Measurements from ENCODE around the gene RBM33. TPM values are rescaled to one million over a fixed set of nuclear protein-coding genes. Genes with fewer than 3 reads are reported as not detected.

RBM33 gene
- total and polyA plus RNA-seq, 2 experiments from 2014 or later, result 10.5 to 36.0 TPM

DNA sequence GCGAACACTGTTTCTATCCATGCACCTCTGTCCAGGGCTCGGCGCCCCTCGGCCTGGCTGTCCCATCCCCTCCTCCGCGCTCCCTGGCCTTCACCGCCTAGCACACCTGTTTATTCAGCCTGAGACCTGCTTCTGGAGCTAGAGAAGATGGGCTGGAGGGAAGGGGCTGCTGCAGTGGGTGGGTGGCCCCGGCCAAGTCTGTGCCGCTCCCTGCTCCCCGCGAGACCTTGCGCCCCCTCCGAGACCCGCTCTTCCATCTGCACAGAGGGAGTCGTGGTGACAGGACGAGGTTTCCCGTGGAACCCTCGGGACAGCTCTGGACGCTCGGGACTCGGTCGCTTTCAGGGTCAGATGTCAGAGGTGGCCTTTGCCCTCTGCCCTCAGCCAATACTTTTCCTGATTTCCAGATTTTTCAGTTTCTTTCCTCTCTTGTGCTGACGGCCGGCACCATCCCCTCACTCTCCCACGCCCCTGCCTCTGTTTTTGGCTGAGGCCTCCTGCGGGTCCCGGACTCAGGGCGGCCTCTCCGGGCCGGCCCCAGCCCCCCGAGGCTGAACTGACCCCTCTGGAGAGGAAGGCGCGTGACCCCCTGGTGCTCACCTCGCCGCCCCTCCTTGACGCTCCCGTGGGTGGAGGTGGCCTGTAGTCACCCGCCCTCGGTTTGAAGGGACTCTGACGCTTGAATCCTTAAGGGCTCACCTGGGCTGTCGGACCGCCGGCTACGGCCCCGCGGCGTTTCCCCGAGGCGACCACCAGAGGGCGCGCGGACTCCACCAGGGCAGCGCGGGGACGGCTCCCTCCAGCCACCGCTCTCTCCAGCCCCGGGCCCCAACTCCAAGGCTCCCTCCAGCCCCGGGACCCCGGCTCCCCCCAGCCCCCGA, 152.2 kb downstream of the RBM33 start:
- H3K9me3 ChIP-seq (ENCODE audit: low read depth), result no peaks in the 10 kb centered on the region
- TF ChIP-seq EZH2 (IDR thresholded peaks at IDR 0.05; ENCODE audit: insufficient read depth, poor library complexity, severe bottlenecking), result no peak
- TF ChIP-seq EZH2phosphoT487 (IDR thresholded peaks at IDR 0.05; ENCODE audit: insufficient read depth, low read depth), result no peak
- H3K27me3 ChIP-seq (replicated peaks; ENCODE audit: insufficient read depth), result peaks cover 47% of the 10 kb centered on the region
- H3K4me1 ChIP-seq (ENCODE audit: insufficient read depth), result no peaks in the 10 kb centered on the region
- no peaks in the 10 kb centered on the region for H3K79me2 ChIP-seq (ENCODE audit: insufficient read depth)
- H4K20me1 ChIP-seq (ENCODE audit: insufficient read depth), result no peaks in the 10 kb centered on the region
- in situ Hi-C loops (cut with MboI), result loop anchor here (10.0 kb wide), 1 partner anchor 1028 kb away; no protein-coding TSS in a partner anchor
- DNase-seq, result peak; percentile 67
- WGBS, 2 experiments (ENCODE audit: low coverage in 1 of 2, low lambda C conversion rate in 2 of 2, missing lambda C conversion rate in 2 of 2), result 11 to 14% methylated on average over 40 to 60 of the region's 60 CpGs
- no peak overlapping the region for H3K4me3 ChIP-seq
- H3F3A ChIP-seq (ENCODE audit: insufficient read depth), result no peaks in the 10 kb centered on the region
- H3K4me2 ChIP-seq (ENCODE audit: unreplicated experiment), result no peak overlapping the region
- H3K27ac ChIP-seq, result no peak overlapping the region
- H3K9me2 ChIP-seq (ENCODE audit: insufficient read depth), result no peaks in the 10 kb centered on the region
- no peaks in the 10 kb centered on the region for H3K36me3 ChIP-seq (ENCODE audit: low read depth)
- no peak overlapping the region for H3K9ac ChIP-seq
- H2AFZ ChIP-seq, result no peak overlapping the region; the same call in 1 of the 2 replicates

DNA sequence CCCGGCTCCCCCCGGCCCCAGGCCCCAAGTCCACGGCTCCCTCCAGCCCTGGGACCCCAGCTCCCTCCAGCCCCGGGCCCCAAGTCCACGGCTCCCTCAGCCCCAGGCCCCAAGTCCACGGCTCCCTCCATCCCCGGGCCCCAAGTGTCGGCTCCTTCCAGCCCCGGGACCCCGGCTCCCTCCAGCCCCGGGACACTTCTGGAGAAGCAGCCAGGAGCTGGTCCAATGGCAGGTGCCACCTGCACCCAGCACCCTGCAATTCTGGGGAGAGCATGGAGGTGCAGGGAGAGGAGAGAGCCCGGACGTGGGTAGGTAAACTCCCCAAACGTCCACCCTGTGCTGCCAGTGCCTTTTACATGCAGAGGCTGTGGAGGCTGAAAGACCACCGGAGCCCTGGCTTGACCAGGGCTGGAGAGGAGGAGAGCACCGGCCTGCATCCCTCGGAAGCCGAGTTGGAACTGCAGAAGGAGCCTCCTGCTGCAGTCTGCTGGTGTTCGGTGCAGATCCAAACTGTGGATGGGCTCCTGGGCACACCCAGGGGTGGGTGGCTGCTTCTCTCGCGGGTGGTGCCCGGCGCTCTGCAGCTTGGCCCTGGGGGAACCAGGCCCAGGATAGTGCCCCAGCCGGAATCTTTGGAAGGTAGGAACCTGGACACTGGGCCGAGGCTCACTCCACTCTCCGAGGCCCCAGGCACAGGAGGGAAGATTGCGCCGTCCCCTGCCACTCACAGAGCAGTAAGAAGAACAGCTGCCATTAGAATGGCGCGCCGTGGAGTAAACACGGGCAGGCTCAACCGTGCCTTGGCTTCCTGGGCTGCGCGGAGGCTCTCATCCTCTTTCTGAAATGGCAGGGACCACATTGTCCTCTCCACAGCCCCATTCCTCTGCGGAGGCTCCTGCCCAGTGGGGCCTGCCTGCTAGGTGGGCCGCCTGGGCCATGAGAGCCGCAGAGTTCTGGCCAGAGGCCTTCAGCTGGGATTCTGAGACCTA, 153.1 kb downstream of the RBM33 start:
- Histone ChIP-seq H3K79me2 (ENCODE audit: insufficient read depth) (no peaks in the 10 kb centered on the region), H3K4me2 (ENCODE audit: unreplicated experiment) (no peak overlapping the region), H3K27ac (no peak overlapping the region), H3K4me3 (no peak overlapping the region), H3K27me3 (replicated peaks; ENCODE audit: insufficient read depth) (peaks cover 56% of the 10 kb centered on the region), H4K20me1 (ENCODE audit: insufficient read depth) (no peaks in the 10 kb centered on the region), H3K9me2 (ENCODE audit: insufficient read depth) (no peaks in the 10 kb centered on the region), H3K9ac (no peak overlapping the region), H3K9me3 (ENCODE audit: low read depth) (no peaks in the 10 kb centered on the region), H3F3A (ENCODE audit: insufficient read depth) (no peaks in the 10 kb centered on the region), H3K4me1 (ENCODE audit: insufficient read depth) (no peaks in the 10 kb centered on the region), H2AFZ (no peak overlapping the region), H3K36me3 (ENCODE audit: low read depth) (no peaks in the 10 kb centered on the region)
- TF ChIP-seq EZH2phosphoT487 (IDR thresholded peaks at IDR 0.05; ENCODE audit: insufficient read depth, low read depth) (no peak), EZH2 (IDR thresholded peaks at IDR 0.05; ENCODE audit: insufficient read depth, poor library complexity, severe bottlenecking) (no peak)
- 58 to 68% methylated on average over 30 to 38 of the region's 38 CpGs for WGBS, 2 experiments (ENCODE audit: low coverage in 1 of 2, low lambda C conversion rate in 2 of 2, missing lambda C conversion rate in 2 of 2)
- no peak for DNase-seq
- in situ Hi-C loops (cut with MboI), result loop anchor here (10.0 kb wide), 1 partner anchor 1027 kb away; no protein-coding TSS in a partner anchor

DNA sequence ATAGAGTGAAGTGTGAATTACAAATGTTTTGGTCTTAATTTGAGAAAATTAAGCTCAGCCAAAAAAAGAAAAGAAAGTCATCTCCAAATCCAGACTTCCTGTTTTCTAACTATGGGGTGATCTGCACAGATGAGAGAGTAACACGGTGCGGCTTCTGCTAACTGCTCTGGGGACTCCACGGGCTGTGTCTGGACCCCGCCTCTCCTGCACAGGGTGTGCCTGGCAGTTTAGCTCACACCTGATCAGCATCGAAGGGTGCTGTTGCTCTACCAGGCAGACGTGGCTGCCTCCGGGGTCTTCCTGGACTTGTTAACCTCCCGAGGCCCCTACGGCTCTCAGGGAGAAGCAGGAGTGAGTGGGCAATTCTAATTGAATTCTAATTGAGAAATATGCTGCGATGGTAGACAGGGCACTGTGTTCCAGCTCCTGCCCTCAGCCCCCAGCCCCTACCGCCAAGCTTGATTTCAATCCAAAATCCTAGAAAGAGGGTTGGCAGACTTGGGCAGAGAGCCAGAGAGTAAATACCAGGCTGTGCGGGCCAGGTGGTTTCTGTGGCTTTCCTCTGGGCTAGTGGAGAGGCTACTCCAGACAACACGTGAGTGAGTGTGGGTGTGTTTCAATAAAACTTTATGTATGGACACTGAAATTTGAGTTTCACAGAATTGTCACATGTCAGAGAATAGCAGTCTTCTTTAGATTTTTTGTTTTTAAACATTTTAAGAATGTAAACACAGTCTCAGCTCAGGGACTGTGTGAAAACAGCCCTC, 154.4 kb downstream of the RBM33 start:
- H3K27ac ChIP-seq, result no peak overlapping the region
- H3K4me1 ChIP-seq (ENCODE audit: insufficient read depth), result no peaks in the 10 kb centered on the region
- TF ChIP-seq EZH2phosphoT487 (IDR thresholded peaks at IDR 0.05; ENCODE audit: insufficient read depth, low read depth) (no peak), EZH2 (IDR thresholded peaks at IDR 0.05; ENCODE audit: insufficient read depth, poor library complexity, severe bottlenecking) (no peak)
- H3K79me2 ChIP-seq (ENCODE audit: insufficient read depth), result no peaks in the 10 kb centered on the region
- WGBS, 2 experiments (ENCODE audit: low coverage in 1 of 2, low lambda C conversion rate in 2 of 2, missing lambda C conversion rate in 2 of 2), result 54 to 59% methylated on average over 13 of the region's 13 CpGs
- H3K4me2 ChIP-seq (ENCODE audit: unreplicated experiment), result no peak overlapping the region
- DNase-seq, result no peak
- H2AFZ ChIP-seq, result no peak overlapping the region
- no peak overlapping the region for H3K9ac ChIP-seq
- H3K9me2 ChIP-seq (ENCODE audit: insufficient read depth), result no peaks in the 10 kb centered on the region
- no peaks in the 10 kb centered on the region for H3K36me3 ChIP-seq (ENCODE audit: low read depth)
- peaks cover 57% of the 10 kb centered on the region for H3K27me3 ChIP-seq (replicated peaks; ENCODE audit: insufficient read depth)
- no peaks in the 10 kb centered on the region for H4K20me1 ChIP-seq (ENCODE audit: insufficient read depth)
- H3F3A ChIP-seq (ENCODE audit: insufficient read depth), result no peaks in the 10 kb centered on the region
- in situ Hi-C loops (cut with MboI), result loop anchor here (10.0 kb wide), 1 partner anchor 1026 kb away; no protein-coding TSS in a partner anchor
- H3K4me3 ChIP-seq, result no peak overlapping the region
- no peaks in the 10 kb centered on the region for H3K9me3 ChIP-seq (ENCODE audit: low read depth)
